CD4-positive, alpha-beta T cell treated with Interleukin-15 for 4 hours (primary cell): Measurements from ENCODE around the gene DESI2.

ENCODE experiments used
- DNase-seq: peaks from one replicate; pipeline ENCODE4 v3.0.0-alpha.2; 2020; ENCODE audit warnings: low spot score

The DESI2 gene

DNA sequence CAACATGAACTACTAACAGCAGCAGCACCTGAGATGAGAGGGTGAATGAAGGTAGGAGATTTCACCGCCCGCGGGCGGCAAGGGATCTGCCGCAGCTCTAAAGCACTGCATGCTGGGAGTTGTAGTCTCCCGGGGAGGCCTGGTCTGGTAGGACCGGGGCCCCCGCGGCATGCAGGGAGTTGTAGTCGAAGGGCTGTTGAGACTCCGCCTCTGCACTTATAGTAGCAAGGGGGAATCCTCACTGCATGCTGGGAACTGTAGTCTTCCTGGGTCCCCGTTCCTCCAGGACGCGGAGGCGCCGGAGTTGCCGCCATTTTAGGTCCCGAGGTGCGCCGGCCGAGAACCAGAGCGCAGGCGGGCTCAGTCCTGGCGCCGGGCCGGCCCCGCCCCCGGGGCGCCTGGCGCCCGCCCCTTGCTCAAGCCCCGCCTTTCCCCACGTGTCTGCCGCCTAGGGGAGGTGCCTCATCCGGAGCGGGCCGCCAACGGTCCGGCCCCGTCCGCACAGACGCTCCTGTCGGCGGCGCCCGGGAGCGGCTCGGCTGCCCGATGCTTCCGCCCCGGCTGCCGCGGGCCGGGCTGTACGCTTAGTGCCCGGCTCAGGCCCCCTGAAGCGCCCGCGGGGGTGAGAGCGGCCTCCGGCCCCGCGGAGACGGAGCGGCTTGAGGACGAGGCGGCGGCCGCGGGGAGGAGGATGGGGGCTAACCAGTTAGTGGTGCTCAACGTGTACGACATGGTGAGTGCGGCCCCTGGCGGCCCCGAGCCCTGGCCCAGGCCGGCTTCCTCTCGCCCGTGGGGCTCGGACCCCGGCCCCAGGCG, at the start of gene DESI2:
Gene DESI2, plus strand, starts transcription at position 504 of the 816 bp plus-strand sequence. Its CDS starts 188 bp downstream, at position 692.
- DNase-seq = peak; percentile 99

GRCh38 chr1:244603498-244603897, 49.4 kb upstream of the DESI2 start:
- peak; percentile 50 for DNase-seq

- no peak for DNase-seq
Observed at GRCh38 chr1:244605835-244606370, 47.0 kb upstream of the DESI2 start.

- no peak for DNase-seq
Observed at GRCh38 chr1:244614113-244614836, 38.7 kb upstream of the DESI2 start.

DNA sequence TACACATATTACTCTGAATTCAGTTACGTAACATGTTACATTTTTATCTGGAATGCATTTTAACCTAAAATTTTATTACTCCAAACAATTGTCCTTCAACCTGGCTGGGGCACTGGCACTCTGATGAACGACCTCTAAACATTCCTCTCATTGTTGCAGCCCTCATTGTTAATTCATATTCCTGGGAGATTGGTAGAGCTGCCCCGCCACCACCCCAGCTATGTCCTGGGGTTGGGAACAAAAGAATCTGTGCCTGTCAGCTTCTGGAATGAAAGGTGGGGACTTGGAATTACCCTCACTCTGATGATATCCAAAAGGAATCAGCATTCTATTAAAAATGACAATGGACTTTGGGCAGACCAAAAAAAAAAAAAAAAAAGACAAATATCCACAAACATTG, 38.0 kb upstream of the DESI2 start:
- no peak for DNase-seq

DNA sequence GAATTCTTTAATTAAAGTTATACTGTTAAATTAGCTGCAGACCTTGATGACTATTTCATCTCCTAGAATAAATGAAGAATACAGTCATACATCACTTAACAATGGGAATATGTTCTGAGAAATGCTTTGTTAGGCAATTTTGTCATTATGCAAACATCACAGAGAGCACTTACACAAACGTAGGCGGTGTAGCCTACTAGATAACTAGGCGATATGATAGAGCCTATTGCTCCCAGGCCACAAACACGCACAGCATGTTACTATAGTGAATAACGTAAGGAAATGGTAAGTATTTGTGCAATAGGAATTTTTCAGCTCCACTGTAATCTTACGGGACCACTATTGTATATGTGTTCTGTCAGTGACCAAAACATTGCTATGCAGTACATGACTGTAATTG, 37.6 kb upstream of the DESI2 start:
- no peak for DNase-seq

DNA sequence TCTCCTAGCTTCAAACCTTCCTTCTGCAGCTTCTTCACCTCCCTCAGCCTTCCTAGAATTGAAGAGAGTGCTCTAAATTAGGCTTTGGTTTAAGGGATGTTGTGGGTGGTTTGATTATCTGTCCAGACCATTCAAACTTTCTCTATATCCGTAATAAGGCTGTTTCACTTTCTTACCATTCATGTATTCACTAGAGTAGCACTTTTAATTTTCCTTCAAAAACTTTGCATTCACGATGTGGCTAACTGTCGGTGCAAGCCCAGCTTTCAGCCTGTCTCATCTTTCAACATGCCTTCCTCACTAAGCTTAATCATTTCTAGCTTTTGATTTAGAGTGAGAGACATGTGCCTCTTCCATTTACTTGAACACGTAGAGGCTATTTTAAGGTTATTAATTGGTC, 26.2 kb upstream of the DESI2 start:
- no peak for DNase-seq

DNA sequence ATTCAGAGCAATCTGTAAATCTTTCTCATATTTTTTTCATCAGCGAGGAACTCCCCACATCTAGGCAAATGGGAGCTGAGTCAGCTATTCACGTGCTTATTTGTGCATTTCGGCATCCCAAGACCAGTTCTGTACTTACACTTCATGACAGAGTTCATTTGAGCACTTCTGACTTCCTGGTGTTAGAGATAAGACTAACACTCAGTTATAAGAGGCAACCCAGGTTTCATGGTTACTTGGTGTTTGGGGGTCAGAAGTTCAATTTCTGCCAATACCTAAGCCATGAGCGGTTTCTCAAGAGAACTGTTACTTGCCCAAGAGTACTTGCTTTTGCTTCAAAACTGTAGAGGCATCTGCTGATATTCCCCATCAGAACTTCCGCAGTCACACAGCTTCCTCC, 24.1 kb upstream of the DESI2 start:
- no peak for DNase-seq

DNA sequence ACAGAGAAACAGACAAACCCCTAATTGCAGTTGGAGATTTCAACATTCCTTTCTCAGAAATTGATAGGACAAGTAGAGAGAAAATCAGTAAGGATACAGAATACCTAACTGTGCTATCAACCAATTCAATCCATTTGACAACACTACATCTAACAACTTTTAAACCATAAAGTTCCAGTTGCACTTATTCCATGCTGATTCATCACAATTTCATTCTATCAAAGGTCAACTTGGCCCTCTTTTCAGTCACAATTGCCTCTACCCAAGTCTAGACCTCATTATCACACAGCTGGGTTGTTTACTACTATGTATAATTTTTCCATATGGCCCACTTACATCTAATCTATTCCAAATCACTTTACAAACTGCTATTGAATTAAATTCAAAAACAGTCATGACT, 19.8 kb upstream of the DESI2 start:
- DNase-seq = no peak

- DNase-seq = no peak
Observed at GRCh38 chr1:244634546-244634945, 18.4 kb upstream of the DESI2 start.

- no peak for DNase-seq
Observed at GRCh38 chr1:244636488-244637259, 16.3 kb upstream of the DESI2 start.

DNA sequence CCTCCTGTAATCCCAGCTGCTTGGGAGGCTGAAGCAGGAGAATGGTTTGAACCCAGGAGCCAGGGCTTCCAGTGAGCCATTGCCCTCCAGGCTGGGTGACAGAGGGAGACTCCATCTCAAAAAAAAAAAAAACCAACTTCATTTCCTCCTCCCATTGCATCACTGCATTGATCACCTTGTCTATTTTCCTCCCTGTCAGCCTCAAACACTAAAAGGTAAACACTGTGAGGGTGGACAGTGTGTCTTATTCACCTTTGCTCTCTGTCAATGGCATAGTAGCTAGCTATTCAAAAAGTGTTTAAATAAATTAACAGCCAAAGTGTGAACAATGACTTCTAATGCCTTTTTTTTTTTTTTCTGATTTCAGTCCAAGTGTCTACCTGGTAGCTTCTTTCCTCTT, 13.4 kb upstream of the DESI2 start:
- no peak for DNase-seq

- no peak for DNase-seq
Observed at GRCh38 chr1:244640917-244641316, 12.0 kb upstream of the DESI2 start.

DNA sequence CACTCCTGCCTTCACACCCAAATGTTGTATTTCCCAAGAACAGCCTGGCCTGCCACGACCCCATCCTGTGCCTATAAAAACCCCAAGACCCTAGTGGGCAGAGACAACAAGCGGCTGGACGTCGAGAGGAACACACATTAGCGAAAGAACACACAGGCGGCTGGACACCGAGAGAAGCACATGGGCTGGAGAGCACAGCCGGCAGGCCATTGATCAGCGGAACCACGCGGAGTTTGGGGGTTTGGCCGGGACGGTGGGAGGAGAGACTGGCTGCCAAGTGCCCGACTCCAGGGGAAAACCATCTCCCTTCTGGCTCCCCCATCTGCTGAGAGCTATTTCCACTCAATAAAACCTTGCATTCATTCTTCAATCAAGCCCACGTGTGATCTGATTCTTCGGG, 10.4 kb upstream of the DESI2 start:
- no peak for DNase-seq

- DNase-seq = no peak
Observed at GRCh38 chr1:244642988-244643387, 9.9 kb upstream of the DESI2 start.

- no peak for DNase-seq
Observed at GRCh38 chr1:244645414-244645813, 7.5 kb upstream of the DESI2 start.

DNA sequence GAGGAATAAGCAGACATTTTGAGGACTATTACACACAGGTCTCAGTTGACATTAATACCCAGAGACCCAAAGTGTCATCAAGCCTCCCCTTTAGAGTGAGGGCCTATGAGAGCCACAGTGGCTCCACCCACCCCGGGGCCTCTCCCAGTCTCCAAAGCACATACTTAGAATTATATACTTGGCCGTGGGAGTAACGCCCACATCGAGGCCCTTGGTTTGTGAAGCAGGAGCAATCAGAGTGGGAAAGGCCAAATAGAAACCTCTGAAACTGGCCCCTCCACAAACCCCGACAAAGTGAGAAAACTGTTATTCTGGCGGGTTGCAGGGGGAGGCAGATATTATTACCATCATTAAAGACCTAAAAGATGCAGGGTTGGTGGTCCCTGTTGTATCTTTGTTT, 7.0 kb upstream of the DESI2 start:
- no peak for DNase-seq

DNA sequence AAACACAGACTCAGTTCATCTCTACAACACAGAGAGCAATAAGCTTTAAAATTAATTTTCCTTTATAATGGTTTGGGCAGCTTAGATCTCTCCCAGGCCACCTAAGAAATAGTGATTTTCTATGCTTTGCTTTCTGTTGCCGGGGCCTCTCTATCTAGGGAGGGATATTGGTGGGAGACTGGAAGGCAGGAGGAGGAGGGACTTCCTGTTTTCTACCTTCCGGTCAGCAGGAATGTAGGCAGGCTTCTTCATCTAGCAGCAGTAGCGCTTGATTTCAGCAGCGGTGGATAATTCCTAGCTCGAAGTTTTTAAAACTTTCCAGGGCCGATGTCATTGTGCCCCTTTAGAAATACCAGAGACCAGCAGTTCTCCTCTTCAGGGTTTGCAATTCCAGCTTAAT, 5.1 kb upstream of the DESI2 start:
- no peak for DNase-seq

DNA sequence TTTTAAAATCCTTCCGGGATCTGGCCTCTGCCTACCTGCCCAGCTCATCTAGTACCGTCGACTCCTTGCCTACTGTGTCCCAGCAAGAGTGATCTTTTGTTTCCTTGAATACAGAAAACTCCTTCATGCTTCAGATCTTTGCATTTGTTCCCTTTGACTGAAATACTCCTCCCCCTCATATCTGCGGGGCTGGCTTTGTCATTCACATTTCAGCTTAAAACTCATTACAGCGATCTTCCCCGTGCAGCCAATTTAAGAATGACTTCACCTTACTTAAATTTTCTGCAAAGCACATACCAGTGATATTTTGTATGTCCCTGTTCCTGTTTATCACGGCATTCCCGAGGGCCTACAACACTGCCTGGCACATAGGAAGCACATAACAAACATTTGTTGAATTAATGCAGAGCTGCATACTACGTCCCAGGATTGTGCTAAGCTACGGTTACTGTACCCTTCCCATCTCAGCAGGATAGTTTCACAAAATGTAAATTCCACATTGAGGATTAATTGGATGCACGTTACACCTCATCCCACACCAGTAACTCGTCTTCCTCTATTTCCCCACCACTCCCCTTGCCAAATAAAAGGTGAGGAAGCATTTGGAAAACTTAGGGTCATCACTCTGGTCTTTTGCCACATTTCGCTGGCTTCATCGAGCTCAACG, 837 bp upstream of the DESI2 start:
- no peak for DNase-seq

- DNase-seq = no peak
Observed at GRCh38 chr1:244653439-244654107, 647 bp downstream of the DESI2 start.
